22Rv1 (cell line): ENCODE results near the gene RSBN1L.

Source experiments
- ZFX ChIP-seq: fragments of 450-650 bp; IDR thresholded peaks from 2 replicates; pipeline ENCODE4 v1.6.1; 2017; ENCODE audit warnings: antibody characterized with exemption, borderline replicate concordance
- TF ChIP-seq, protein P1 (sequence below): fragments of 450-650 bp; IDR thresholded peaks from 2 replicates; pipeline ENCODE4 v1.5.1; 2017; ENCODE audit warnings: mild to moderate bottlenecking

DNA sequence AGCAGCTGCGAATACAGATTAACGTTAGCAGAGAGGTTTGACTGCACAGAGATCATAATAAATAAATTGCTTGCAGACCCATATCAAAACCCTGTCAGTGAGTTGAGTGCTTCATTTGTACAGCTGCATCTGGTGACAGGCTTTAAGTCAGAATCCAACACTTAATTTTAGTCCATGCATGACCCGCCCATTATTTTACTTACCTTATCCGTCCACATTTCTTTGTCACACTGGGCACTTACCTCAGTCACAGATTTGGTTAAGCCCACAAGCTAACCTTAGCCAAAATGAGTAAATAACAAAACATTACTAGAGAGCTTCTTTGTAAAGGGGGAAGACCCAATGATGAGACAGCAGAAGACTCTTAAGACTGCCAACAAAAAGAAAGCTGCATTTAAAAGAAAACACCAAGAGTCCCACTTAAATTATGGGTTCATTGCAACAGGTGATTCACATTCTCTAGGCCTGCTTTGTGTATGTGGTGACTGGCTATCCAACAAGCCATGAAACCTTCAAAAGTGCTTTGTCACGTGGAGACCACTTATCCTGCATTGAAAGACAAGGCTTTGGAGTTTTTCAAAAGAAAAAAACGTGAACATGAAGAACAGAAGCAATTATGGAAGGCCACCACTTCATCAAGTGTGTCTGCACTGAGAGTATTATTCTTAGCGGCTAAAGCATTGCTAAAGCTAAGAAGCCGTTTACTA is 134.5 kb downstream of the RSBN1L start:
- TF ChIP-seq, protein P1, sequence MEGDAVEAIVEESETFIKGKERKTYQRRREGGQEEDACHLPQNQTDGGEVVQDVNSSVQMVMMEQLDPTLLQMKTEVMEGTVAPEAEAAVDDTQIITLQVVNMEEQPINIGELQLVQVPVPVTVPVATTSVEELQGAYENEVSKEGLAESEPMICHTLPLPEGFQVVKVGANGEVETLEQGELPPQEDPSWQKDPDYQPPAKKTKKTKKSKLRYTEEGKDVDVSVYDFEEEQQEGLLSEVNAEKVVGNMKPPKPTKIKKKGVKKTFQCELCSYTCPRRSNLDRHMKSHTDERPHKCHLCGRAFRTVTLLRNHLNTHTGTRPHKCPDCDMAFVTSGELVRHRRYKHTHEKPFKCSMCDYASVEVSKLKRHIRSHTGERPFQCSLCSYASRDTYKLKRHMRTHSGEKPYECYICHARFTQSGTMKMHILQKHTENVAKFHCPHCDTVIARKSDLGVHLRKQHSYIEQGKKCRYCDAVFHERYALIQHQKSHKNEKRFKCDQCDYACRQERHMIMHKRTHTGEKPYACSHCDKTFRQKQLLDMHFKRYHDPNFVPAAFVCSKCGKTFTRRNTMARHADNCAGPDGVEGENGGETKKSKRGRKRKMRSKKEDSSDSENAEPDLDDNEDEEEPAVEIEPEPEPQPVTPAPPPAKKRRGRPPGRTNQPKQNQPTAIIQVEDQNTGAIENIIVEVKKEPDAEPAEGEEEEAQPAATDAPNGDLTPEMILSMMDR: no peak
- no peak for TF ChIP-seq ZFX
